Stomach (tissue), 4 donors: ENCODE results near the gene PPP5C.

Experiments used
- POLR2AphosphoS5 ChIP-seq, 3 donors: sonication (generic); formaldehyde crosslinking; IDR thresholded peaks; one replicate each; pipeline ENCODE4 v1.6.1; 2016; ENCODE audit warnings: antibody characterized with exemption in 3 of 3
- TF ChIP-seq, protein P1 (sequence below), 7 experiments: fragments of 450-650 bp in 4 of 7; fragments of 200-600 bp in 3 of 7; sonication (generic) in 3 of 7; IDR thresholded peaks; one replicate each; pipeline ENCODE4 v1.5.1; 2016 to 2019; ENCODE audit warnings: antibody characterized with exemption in 7 of 7, control low read depth in 2 of 7, mild to moderate bottlenecking in 1 of 7

DNA sequence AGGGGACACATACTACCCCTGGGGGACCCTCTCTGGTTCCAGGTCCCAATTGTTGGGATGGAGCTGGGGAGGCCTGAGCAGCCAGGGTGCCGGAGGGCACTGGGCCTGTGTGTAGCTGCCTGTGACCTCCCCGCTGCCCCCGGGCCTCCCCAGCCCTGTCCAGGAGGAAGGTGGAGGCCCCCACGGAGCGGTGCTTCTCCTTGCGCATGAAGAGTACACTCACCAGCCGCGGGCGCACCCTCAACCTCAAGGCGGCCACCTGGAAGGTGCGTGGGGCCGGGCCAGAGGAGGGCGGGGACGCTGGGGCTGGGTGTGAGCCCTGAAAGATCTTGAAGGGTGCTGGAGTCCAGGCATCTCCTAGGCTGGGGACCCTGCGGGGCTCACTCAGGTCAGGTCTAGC is 38.4 kb upstream of the PPP5C start:
- TF ChIP-seq, protein P1, sequence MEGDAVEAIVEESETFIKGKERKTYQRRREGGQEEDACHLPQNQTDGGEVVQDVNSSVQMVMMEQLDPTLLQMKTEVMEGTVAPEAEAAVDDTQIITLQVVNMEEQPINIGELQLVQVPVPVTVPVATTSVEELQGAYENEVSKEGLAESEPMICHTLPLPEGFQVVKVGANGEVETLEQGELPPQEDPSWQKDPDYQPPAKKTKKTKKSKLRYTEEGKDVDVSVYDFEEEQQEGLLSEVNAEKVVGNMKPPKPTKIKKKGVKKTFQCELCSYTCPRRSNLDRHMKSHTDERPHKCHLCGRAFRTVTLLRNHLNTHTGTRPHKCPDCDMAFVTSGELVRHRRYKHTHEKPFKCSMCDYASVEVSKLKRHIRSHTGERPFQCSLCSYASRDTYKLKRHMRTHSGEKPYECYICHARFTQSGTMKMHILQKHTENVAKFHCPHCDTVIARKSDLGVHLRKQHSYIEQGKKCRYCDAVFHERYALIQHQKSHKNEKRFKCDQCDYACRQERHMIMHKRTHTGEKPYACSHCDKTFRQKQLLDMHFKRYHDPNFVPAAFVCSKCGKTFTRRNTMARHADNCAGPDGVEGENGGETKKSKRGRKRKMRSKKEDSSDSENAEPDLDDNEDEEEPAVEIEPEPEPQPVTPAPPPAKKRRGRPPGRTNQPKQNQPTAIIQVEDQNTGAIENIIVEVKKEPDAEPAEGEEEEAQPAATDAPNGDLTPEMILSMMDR (IDR thresholded peaks at IDR 0.05): no peak
- TF ChIP-seq POLR2AphosphoS5 (IDR thresholded peaks at IDR 0.05): no peak
